ENCODE data around the gene SH3PXD2A.

- TF ChIP-seq CTCF (conservative IDR thresholded peaks at IDR 0.05; ENCODE audit: low read depth, low read length) = no peak
- TF ChIP-seq RAD21 (IDR thresholded peaks at IDR 0.05; ENCODE audit: low read length) = peak; percentile 7; the same call in 1 of the 2 replicates
- TF ChIP-seq RCOR1 (IDR thresholded peaks at IDR 0.05; ENCODE audit: insufficient replicate concordance, low read length) = peak; percentile 35
- no peak for TF ChIP-seq POLR2A (IDR thresholded peaks at IDR 0.05; ENCODE audit: low read depth, low read length)
- TF ChIP-seq CEBPB (IDR thresholded peaks at IDR 0.05; ENCODE audit: low read depth, low read length) = peak; percentile 89
- TF ChIP-seq BHLHE40 (IDR thresholded peaks at IDR 0.05; ENCODE audit: low read depth, low read length) = peak; percentile 99
- TF ChIP-seq MAFK (IDR thresholded peaks at IDR 0.05; ENCODE audit: low read depth, low read length) = peak; percentile 29; the same call in 1 of the 2 replicates
- no peak; the same call in 1 of the 2 replicates for TF ChIP-seq CHD1 (IDR thresholded peaks at IDR 0.05; ENCODE audit: low read depth, low read length)
- TF ChIP-seq MXI1 (IDR thresholded peaks at IDR 0.05; ENCODE audit: borderline replicate concordance, low read depth, low read length) = peak; percentile 61; the same call in 1 of the 2 replicates
- TF ChIP-seq FOS (IDR thresholded peaks at IDR 0.05; ENCODE audit: low read depth, low read length) = peak; percentile 57; the same call in 1 of the 2 replicates
- no peak for TF ChIP-seq SMC3 (IDR thresholded peaks at IDR 0.05; ENCODE audit: low read depth, low read length)
- TF ChIP-seq MAZ (IDR thresholded peaks at IDR 0.05; ENCODE audit: borderline replicate concordance, low read depth, low read length) = peak; percentile 93
- TF ChIP-seq RFX5 (IDR thresholded peaks at IDR 0.05; ENCODE audit: low read depth, low read length) = 0 out of 2 replicates have a peak, but pooled peaks have one; percentile 11
- TF ChIP-seq, protein P1, sequence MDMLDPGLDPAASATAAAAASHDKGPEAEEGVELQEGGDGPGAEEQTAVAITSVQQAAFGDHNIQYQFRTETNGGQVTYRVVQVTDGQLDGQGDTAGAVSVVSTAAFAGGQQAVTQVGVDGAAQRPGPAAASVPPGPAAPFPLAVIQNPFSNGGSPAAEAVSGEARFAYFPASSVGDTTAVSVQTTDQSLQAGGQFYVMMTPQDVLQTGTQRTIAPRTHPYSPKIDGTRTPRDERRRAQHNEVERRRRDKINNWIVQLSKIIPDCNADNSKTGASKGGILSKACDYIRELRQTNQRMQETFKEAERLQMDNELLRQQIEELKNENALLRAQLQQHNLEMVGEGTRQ (IDR thresholded peaks at IDR 0.05; ENCODE audit: low read depth, low read length) = peak; percentile 96
These were observed 177.2 kb downstream of the SH3PXD2A start for GRCh38 chr10:103678178-103678526.
